Mammary epithelial cell (primary cell): ENCODE data around the gene GLYATL2.

Experiments
- CTCF ChIP-seq, 2 donors: IDR thresholded peaks in 1 of 2; conservative IDR thresholded peaks in 1 of 2; 2 replicates each; pipeline ENCODE4 v1.5.1; 2011 to 2012; ENCODE audit warnings: inconsistent platforms in 2 of 2, low read length in 2 of 2, mild to moderate bottlenecking in 2 of 2, control low read depth in 1 of 2, low read depth in 1 of 2; ENCODE audit not compliant: insufficient read depth in 1 of 2; ENCODE audit errors: extremely low read depth in 1 of 2
- EZH2 ChIP-seq: IDR thresholded peaks from 2 replicates; pipeline ENCODE4 v1.6.1; 2012; ENCODE audit warnings: low read length, inconsistent platforms, borderline replicate concordance

GRCh38 chr11:58807343-58807742 lies 37.2 kb downstream of the GLYATL2 start:
- TF ChIP-seq CTCF (conservative IDR thresholded peaks at IDR 0.05 in 1 of 2, IDR thresholded peaks at IDR 0.05 in 1 of 2; ENCODE audit: extremely low read depth in 1 of 2, insufficient read depth in 1 of 2, low read depth in 1 of 2, low read length in 2 of 2) (no peak), EZH2 (no peak)
